Erythroblast (primary cell): ENCODE results near the gene SIK3.
A peak's percentile ranks its signal among the peaks of the same experiment; 100 is the strongest.

ENCODE experiments used
- DNase-seq, 2 experiments: peaks; one replicate each; lab custom pipeline; 2025; lab: John Stamatoyannopoulos, UW
- GATA1 ChIP-seq: IDR thresholded peaks from 2 replicates; pipeline ENCODE4 v1.6.1; 2011; ENCODE audit warnings: low read depth, mild to moderate bottlenecking, control low read depth, low read length, moderate library complexity
- POLR2A ChIP-seq: IDR thresholded peaks from 2 replicates; pipeline ENCODE4 v1.6.1; 2011; ENCODE audit warnings: mild to moderate bottlenecking, low read length

SIK3 gene

GRCh38 chr11:117095284-117096161, 2.7 kb downstream of the SIK3 start:
- peak; percentile 73 to 82 for DNase-seq

DNA sequence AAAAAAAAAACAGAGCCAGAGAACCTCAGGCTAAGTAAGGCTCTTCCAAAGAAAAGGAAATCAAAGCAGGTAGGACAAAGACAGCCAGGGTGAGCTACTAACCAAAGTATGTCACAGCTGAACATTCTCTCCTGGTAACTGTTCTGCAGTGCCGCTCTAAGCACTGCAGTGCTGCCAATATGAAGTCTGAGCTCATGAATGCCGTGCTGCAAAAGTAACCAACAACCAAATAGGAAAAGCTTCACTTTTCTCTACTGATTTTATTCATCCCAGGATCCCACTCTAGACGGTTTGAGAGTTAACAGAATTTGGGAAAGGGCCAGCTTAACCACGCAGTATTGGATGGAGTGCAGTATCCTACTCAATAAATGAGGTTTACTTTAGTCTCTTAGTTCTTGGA, 3.5 kb downstream of the SIK3 start:
- no peak for TF ChIP-seq POLR2A
- TF ChIP-seq GATA1: no peak
- no peak for DNase-seq

More at GRCh38 chr11:117095284-117096161, 2.7 kb downstream of the SIK3 start:
- TF ChIP-seq GATA1 (no peak), POLR2A (no peak)

DNA sequence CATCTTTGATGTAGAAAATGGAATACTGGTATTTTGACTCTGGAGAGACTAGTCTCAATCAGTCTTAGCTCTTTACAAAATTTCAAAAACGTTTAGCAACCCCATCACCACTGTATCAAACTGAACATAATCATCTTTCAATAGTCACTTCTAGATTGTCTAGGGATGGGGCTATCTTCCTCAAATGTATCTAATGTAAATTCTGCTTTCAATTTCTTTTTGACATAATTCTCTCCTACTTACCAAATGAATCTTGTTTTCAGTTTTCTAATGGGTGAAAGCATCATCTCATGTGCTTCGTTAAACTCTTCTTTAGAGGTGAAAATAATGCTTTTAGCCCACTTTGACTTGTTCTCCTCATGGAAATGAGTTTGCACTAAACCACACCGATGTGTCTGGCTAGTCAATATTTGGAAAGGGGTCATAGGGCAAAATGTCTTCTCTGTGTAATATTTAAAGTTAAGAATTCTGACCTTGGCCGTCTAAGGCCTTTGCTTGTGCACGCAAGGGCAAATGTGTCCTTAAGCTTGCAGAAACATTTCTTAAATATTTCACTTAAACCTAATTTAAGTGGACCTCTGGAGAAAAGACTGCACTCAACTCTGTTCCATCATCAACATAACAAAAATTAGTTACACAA, 5.2 kb downstream of the SIK3 start:
- TF ChIP-seq POLR2A (no peak), GATA1 (no peak)
- DNase-seq: no peak

DNA sequence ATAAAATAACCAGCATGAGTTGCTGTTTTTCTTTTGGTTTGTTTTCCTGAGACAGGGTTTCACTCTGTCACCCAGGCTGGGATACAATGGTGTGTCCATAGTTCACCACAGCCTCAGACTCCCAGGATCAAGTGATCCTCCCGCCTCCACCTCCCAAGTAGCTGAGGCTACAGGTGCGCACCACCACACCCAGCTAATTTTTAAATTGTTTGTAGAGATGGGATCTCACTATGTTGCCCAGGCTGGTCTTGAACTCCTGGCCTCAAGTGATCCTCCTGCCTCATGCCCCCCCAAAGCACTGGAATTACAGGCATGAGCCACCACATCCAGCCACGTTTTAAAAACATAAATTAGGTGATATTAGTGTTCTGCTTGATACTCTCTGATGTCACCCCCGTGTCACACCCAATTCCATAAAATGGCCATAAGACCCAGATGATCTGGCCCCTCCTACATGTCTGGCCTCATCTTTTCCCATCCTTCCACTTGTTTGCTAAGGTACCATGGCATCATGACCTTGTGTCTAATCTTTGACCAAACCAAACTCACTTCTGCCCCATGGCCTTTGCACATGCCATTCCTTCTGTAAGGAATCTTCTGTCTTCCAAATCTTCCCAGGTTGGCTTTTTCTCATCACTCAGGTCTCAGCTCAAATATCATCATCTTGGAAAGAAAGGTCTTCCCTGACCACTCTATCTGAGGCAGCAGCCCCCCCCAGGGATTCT, 6.3 kb downstream of the SIK3 start:
- DNase-seq: no peak
- TF ChIP-seq POLR2A (no peak), GATA1 (no peak)

DNA sequence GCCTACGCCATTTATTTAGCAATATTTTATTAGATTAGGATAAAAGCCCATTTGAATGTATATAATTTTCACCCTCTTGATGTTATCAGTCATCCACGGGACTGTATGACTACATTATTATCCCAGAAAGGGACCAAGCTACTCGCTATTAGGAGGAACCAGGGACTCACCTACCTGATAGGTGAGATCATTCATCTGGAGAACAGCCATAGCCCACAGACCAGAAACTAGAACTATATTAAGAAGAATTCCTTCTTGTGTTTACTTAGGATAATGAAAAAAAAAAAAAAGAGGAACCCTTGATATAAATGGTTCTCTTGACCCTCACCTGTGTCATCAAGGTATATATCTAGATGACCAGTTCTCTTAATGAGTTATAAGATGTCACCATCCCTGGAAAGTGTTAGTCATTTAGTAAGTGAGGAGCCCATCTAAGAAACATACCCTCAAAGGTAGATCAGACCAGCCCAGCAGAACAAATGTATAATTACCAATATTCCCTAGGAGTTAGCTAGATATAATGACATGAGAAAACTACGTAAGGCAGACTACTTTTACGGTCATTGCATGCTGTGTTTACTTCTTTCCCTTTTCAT, 8.0 kb downstream of the SIK3 start:
- TF ChIP-seq POLR2A (no peak), GATA1 (no peak)

DNA sequence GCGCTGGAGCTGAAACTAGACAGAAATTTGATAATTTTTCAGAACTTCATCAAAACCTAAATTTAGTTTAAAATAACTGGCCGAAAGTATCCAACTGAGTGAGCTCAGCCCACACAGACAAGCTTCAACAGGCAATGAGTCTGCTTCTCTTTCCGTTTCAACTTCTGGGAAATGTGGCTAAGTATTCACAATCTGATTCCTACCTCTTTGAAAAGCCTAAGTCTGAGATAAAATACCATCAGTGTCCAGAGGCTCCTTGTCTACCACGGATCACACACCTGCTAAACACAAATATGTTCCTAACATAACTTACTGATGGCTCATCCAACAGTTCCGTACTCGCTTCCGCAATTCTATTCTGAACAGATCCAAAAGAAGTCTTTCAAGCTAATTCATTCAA, 8.5 kb downstream of the SIK3 start:
- no peak for TF ChIP-seq GATA1
- no peak for TF ChIP-seq POLR2A
- DNase-seq: no peak

More for the DNA sequence above, 8.0 kb downstream of the SIK3 start:
- DNase-seq: no peak

- peak; percentile 44 to 81 for DNase-seq
- TF ChIP-seq GATA1: no peak
- TF ChIP-seq POLR2A: no peak
Measured at GRCh38 chr11:117087446-117087845, 10.8 kb downstream of the SIK3 start.

DNA sequence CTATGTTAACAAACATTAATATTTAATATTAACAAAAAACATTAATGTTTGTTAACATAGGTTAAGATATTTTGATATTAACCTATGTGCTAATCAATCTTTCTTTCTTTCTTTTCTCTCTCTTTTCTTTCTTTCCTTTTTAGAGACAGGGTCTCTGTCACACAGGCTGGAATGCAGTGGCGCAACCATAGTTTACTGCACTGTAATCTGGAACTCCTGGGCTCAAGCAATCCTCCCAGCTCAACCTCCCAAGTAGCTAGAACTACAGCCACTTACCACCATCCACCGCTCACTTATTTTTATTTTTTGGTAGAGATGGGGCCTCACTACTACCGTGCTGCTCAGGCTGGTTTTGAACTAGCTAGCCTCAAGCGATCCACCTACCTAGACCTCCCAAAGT, 13.2 kb downstream of the SIK3 start:
- TF ChIP-seq POLR2A: no peak
- no peak for TF ChIP-seq GATA1
- DNase-seq: no peak

GRCh38 chr11:117083011-117083935, 15.0 kb downstream of the SIK3 start:
- no peak for DNase-seq
- TF ChIP-seq POLR2A (no peak), GATA1 (no peak)

GRCh38 chr11:117081908-117082307, 16.3 kb downstream of the SIK3 start:
- TF ChIP-seq GATA1: no peak
- no peak for TF ChIP-seq POLR2A

DNA sequence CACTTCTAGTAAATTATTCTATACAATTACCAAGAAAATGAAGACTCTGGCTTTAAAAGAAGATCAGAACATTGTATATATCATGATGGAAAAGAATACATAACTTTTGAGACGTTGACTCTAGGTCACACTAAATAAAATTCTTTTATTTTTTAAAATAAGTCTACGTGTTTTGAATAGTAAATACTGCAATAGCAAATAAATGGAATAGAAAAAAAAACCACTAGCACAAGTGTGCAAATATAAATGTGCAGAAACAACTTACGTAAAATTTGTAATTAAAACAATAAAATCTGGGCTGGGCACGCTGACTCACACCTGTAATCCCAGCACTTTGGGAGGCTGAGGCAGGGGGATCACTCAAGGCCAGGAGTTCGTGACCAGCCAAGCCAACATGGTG, 17.9 kb downstream of the SIK3 start:
- TF ChIP-seq GATA1: no peak
- TF ChIP-seq POLR2A: no peak
- DNase-seq: no peak

More at GRCh38 chr11:117081908-117082307, 16.3 kb downstream of the SIK3 start:
- peak in 1 of 2 experiments; percentile 12 for DNase-seq

GRCh38 chr11:117076941-117077691, 21.1 kb downstream of the SIK3 start:
- DNase-seq: no peak
- TF ChIP-seq POLR2A (no peak), GATA1 (no peak)
